ENCODE measurements around the gene SPTBN5. TPM values are rescaled to one million over a fixed set of nuclear protein-coding genes. Genes with fewer than 3 reads are reported as not detected.

The SPTBN5 gene
- total RNA-seq, 1 donor from 2014 or later, result 3.2 TPM

GRCh38 chr15:41901431-41901830 lies 7.6 kb upstream of the SPTBN5 start:
- Mint-ChIP-seq H3K9me3 (ENCODE audit: unreplicated experiment) (no peaks in the 10 kb centered on the region), H3K4me1 (ENCODE audit: unreplicated experiment) (peaks cover 32% of the 10 kb centered on the region), H3K4me3 (ENCODE audit: unreplicated experiment) (no peak overlapping the region), H3K27me3 (ENCODE audit: unreplicated experiment) (no peaks in the 10 kb centered on the region), H3K27ac (ENCODE audit: unreplicated experiment) (no peak overlapping the region), H3K36me3 (ENCODE audit: unreplicated experiment) (peaks cover 9% of the 10 kb centered on the region)
- no peak for DNase-seq (ENCODE audit: extremely low spot score, unreplicated experiment)
- TF ChIP-seq CTCF (IDR thresholded peaks at IDR 0.05), result no peak

- H3K4me3 Mint-ChIP-seq (ENCODE audit: unreplicated experiment), result no peak overlapping the region
- H3K27me3 Mint-ChIP-seq (ENCODE audit: unreplicated experiment), result no peaks in the 10 kb centered on the region
- no peak for TF ChIP-seq CTCF (IDR thresholded peaks at IDR 0.05)
- H3K9me3 Mint-ChIP-seq (ENCODE audit: unreplicated experiment), result no peaks in the 10 kb centered on the region
- no peak overlapping the region for H3K27ac Mint-ChIP-seq (ENCODE audit: unreplicated experiment)
- H3K4me1 Mint-ChIP-seq (ENCODE audit: unreplicated experiment), result peaks cover 27% of the 10 kb centered on the region
- no peak for DNase-seq (ENCODE audit: extremely low spot score, unreplicated experiment)
- peaks cover 9% of the 10 kb centered on the region for H3K36me3 Mint-ChIP-seq (ENCODE audit: unreplicated experiment)
These were observed 6.9 kb upstream of the SPTBN5 start for GRCh38 chr15:41900526-41901380.

DNA sequence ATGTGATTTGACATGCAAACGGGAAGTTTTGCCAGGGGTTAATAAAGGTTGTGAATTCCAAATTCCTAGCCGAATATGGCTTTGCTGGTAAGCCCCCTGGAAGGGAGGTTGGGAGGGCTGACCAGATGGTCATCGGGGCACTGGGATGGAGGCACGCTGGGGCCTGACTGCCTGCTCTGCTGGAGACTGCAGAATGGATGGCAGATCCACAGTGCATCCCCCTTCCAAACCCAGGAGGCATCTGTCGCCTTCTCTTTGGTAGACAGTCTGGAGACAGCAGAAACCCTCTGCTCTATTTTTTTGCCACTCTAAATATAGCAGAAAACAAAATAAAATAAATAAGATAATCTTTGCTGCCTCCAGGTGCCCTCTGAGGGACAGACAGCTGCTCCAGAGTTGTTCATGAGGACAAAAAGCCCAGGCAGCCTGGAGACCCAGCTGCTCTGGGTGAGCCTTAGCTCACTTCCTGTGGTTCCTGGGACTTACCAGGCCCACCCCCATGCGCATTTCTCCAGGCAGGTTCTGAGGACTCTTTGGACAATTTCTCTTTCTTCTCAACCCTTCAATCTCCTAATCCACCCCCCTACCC lies 6.1 kb upstream of the SPTBN5 start:
- H3K4me3 Mint-ChIP-seq (ENCODE audit: unreplicated experiment), result no peak overlapping the region
- DNase-seq (ENCODE audit: extremely low spot score, unreplicated experiment), result no peak
- no peaks in the 10 kb centered on the region for H3K27me3 Mint-ChIP-seq (ENCODE audit: unreplicated experiment)
- peaks cover 24% of the 10 kb centered on the region for H3K4me1 Mint-ChIP-seq (ENCODE audit: unreplicated experiment)
- TF ChIP-seq CTCF (IDR thresholded peaks at IDR 0.05), result no peak
- peaks cover 9% of the 10 kb centered on the region for H3K36me3 Mint-ChIP-seq (ENCODE audit: unreplicated experiment)
- H3K27ac Mint-ChIP-seq (ENCODE audit: unreplicated experiment), result no peak overlapping the region
- H3K9me3 Mint-ChIP-seq (ENCODE audit: unreplicated experiment), result no peaks in the 10 kb centered on the region

DNA sequence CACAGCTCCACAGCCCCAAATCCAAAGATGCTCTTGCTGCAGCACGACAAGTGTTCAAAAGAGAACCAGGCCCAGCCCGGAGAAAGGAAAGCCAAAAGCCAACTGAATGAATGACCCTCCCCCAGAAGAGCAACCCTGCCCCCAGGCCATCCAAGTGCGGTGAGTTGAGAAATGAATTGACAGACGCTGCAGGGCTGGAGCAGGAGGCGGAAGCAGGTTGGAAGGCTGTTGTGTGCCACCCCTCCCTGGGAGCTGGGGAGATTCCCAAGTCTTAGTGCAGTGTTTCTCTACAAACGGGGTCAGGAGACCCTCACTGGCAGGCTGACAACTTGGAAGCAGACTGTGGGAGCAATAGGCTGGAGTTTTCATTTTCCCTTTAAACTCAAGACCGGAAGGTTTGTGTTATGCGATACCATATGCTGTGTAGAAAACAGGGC lies 3.5 kb upstream of the SPTBN5 start:
- Mint-ChIP-seq H3K27me3 (ENCODE audit: unreplicated experiment) (no peaks in the 10 kb centered on the region), H3K4me1 (ENCODE audit: unreplicated experiment) (peaks cover 25% of the 10 kb centered on the region), H3K9me3 (ENCODE audit: unreplicated experiment) (no peaks in the 10 kb centered on the region), H3K27ac (ENCODE audit: unreplicated experiment) (no peak overlapping the region), H3K4me3 (ENCODE audit: unreplicated experiment) (no peak overlapping the region), H3K36me3 (ENCODE audit: unreplicated experiment) (peaks cover 9% of the 10 kb centered on the region)
- TF ChIP-seq CTCF (IDR thresholded peaks at IDR 0.05), result no peak
- no peak for DNase-seq (ENCODE audit: extremely low spot score, unreplicated experiment)

- Mint-ChIP-seq H3K27ac (ENCODE audit: unreplicated experiment) (no peak overlapping the region), H3K27me3 (ENCODE audit: unreplicated experiment) (no peaks in the 10 kb centered on the region), H3K9me3 (ENCODE audit: unreplicated experiment) (no peaks in the 10 kb centered on the region), H3K36me3 (ENCODE audit: unreplicated experiment) (peaks cover 9% of the 10 kb centered on the region), H3K4me1 (ENCODE audit: unreplicated experiment) (peaks cover 25% of the 10 kb centered on the region), H3K4me3 (ENCODE audit: unreplicated experiment) (no peak overlapping the region)
- no peak for TF ChIP-seq CTCF (IDR thresholded peaks at IDR 0.05)
- DNase-seq (ENCODE audit: extremely low spot score, unreplicated experiment), result no peak
These were observed 2.7 kb upstream of the SPTBN5 start for GRCh38 chr15:41896566-41896965.
